Astrocyte (in vitro differentiated cells and primary cell): Measurements from ENCODE around the gene FLT1.

Experiments used
- EZH2 ChIP-seq: IDR thresholded peaks from 2 replicates; pipeline ENCODE4 v1.6.1; 2012; ENCODE audit warnings: mild to moderate bottlenecking, low read length, inconsistent platforms; ENCODE audit not compliant: insufficient read depth
- TF ChIP-seq, protein P1 (sequence below): IDR thresholded peaks from 2 replicates; pipeline ENCODE4 v1.5.1; 2011; ENCODE audit warnings: low read depth, mild to moderate bottlenecking, inconsistent platforms, low read length, moderate library complexity; ENCODE audit not compliant: insufficient read depth

DNA sequence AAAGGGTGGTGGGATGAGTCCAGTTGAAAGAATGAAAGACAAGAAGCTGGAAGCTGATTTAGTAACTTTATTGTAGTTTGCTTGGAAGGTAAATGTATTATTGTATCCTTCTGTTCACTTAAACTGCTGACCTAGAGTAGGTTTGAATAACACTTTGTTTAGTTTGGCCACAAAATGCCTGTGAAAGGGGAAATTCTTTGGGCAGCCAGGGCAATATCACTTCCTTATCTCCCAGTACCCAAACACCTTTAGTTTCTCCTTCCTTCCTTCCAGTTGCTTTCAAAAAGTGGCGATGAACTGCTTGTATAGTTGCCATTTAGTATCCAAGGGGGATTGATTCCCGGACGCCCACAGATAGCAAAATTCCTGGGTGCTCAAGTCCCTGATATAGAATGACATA is 236.5 kb downstream of the FLT1 start:
- TF ChIP-seq, protein P1, sequence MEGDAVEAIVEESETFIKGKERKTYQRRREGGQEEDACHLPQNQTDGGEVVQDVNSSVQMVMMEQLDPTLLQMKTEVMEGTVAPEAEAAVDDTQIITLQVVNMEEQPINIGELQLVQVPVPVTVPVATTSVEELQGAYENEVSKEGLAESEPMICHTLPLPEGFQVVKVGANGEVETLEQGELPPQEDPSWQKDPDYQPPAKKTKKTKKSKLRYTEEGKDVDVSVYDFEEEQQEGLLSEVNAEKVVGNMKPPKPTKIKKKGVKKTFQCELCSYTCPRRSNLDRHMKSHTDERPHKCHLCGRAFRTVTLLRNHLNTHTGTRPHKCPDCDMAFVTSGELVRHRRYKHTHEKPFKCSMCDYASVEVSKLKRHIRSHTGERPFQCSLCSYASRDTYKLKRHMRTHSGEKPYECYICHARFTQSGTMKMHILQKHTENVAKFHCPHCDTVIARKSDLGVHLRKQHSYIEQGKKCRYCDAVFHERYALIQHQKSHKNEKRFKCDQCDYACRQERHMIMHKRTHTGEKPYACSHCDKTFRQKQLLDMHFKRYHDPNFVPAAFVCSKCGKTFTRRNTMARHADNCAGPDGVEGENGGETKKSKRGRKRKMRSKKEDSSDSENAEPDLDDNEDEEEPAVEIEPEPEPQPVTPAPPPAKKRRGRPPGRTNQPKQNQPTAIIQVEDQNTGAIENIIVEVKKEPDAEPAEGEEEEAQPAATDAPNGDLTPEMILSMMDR, result no peak
- TF ChIP-seq EZH2, result no peak
